ENCODE results near the gene UQCR10. TPM values are rescaled to one million over a fixed set of nuclear protein-coding genes. Genes with fewer than 3 reads are reported as not detected.
"Not testable (repeated sequence)": the region's sequence is repeated elsewhere in the genome, so short reads cannot be mapped to it uniquely, and the experiment has no call there.

The UQCR10 gene
- total RNA-seq, 3 donors from 2014 or later (not counting 1 experiment from before 2014, with no cell fraction given), result 33.6 to 40.8 (median 35.4) TPM

GRCh38 chr22:29750559-29751538 lies 16.3 kb upstream of the UQCR10 start:
- peak overlapping the region; percentile 69 to 77 for H3K27ac Mint-ChIP-seq
- Histone ChIP-seq H3K27ac (ENCODE audit: low read length) (peak overlapping the region; percentile 24), H3K4me1 (ENCODE audit: control insufficient read depth, insufficient read depth, low read length) (peaks cover 18% of the 10 kb centered on the region), H3K9me3 (ENCODE audit: control insufficient read depth, insufficient read depth, low read length) (no peaks in the 10 kb centered on the region), H3K27me3 (ENCODE audit: control insufficient read depth, insufficient read depth, low read length) (no peaks in the 10 kb centered on the region), H3K4me3 (ENCODE audit: low read length) (no peak overlapping the region), H3K36me3 (ENCODE audit: control insufficient read depth, insufficient read depth, low read length) (peaks cover 21% of the 10 kb centered on the region)
- no peaks in the 10 kb centered on the region for H3K9me3 Mint-ChIP-seq
- no peak overlapping the region for H3K4me3 Mint-ChIP-seq
- H3K27me3 Mint-ChIP-seq (ENCODE audit: low read depth in 2 of 2), result no peaks in the 10 kb centered on the region
- intact Hi-C loops (cut with micrococcal nuclease), result no loop called here
- ATAC-seq (peak; percentile 31 to 74 (median 60)), DNase-seq (peak in 1 of 2 donors; percentile 58)
- H3K4me1 Mint-ChIP-seq, result peaks cover 26 to 43% of the 10 kb centered on the region in 2 donors
- peaks cover under 1% of the 10 kb centered on the region for H3K36me3 Mint-ChIP-seq
- TF ChIP-seq CTCF (IDR thresholded peaks at IDR 0.05), result no peak
- WGBS (ENCODE audit: insufficient coverage), result 71% methylated on average over 10 of the region's 11 CpGs

- H3K4me3 ChIP-seq (ENCODE audit: low read length), result no peak overlapping the region
- no peaks in the 10 kb centered on the region for H3K27me3 Mint-ChIP-seq (ENCODE audit: low read depth in 2 of 2)
- H3K27ac Mint-ChIP-seq, result peak overlapping the region; percentile 69 to 77
- H3K9me3 Mint-ChIP-seq, result no peaks in the 10 kb centered on the region
- no peak for DNase-seq
- H3K27me3 ChIP-seq (ENCODE audit: control insufficient read depth, insufficient read depth, low read length), result no peaks in the 10 kb centered on the region
- H3K9me3 ChIP-seq (ENCODE audit: control insufficient read depth, insufficient read depth, low read length), result no peaks in the 10 kb centered on the region
- intact Hi-C loops (cut with micrococcal nuclease), result no loop called here
- TF ChIP-seq CTCF (IDR thresholded peaks at IDR 0.05), result no peak
- peaks cover 28 to 44% of the 10 kb centered on the region in 2 donors for H3K4me1 Mint-ChIP-seq
- H3K4me3 Mint-ChIP-seq, result no peak overlapping the region
- peaks cover 18% of the 10 kb centered on the region for H3K36me3 ChIP-seq (ENCODE audit: control insufficient read depth, insufficient read depth, low read length)
- H3K4me1 ChIP-seq (ENCODE audit: control insufficient read depth, insufficient read depth, low read length), result peaks cover 18% of the 10 kb centered on the region
- no peak for ATAC-seq
- WGBS (ENCODE audit: insufficient coverage), result 100% methylated on average over 2 of the region's 2 CpGs
- H3K36me3 Mint-ChIP-seq, result no peaks in the 10 kb centered on the region
- no peak overlapping the region for H3K27ac ChIP-seq (ENCODE audit: low read length)
These were observed 15.5 kb upstream of the UQCR10 start for GRCh38 chr22:29751669-29752068.

GRCh38 chr22:29753808-29754657 lies 13.1 kb upstream of the UQCR10 start:
- H3K27me3 ChIP-seq (ENCODE audit: control insufficient read depth, insufficient read depth, low read length), result no peaks in the 10 kb centered on the region
- H3K4me3 Mint-ChIP-seq, result no peak overlapping the region
- no peak for ATAC-seq
- H3K27me3 Mint-ChIP-seq (ENCODE audit: low read depth in 2 of 2), result no peaks in the 10 kb centered on the region
- H3K4me3 ChIP-seq (ENCODE audit: low read length), result no peak overlapping the region
- peaks cover 18% of the 10 kb centered on the region for H3K4me1 ChIP-seq (ENCODE audit: control insufficient read depth, insufficient read depth, low read length)
- H3K9me3 Mint-ChIP-seq, result no peaks in the 10 kb centered on the region
- TF ChIP-seq CTCF (IDR thresholded peaks at IDR 0.05), result no peak
- peaks cover 28 to 35% of the 10 kb centered on the region in 2 donors for H3K4me1 Mint-ChIP-seq
- H3K36me3 ChIP-seq (ENCODE audit: control insufficient read depth, insufficient read depth, low read length), result no peaks in the 10 kb centered on the region
- H3K9me3 ChIP-seq (ENCODE audit: control insufficient read depth, insufficient read depth, low read length), result no peaks in the 10 kb centered on the region
- DNase-seq, result no peak
- H3K36me3 Mint-ChIP-seq, result no peaks in the 10 kb centered on the region
- WGBS (ENCODE audit: insufficient coverage), result 91% methylated on average over 16 of the region's 16 CpGs
- intact Hi-C loops (cut with micrococcal nuclease), result no loop called here
- H3K27ac ChIP-seq (ENCODE audit: low read length), result no peak overlapping the region
- H3K27ac Mint-ChIP-seq, result no peak overlapping the region

- DNase-seq; intact Hi-C loops (cut with micrococcal nuclease); H3K27ac ChIP-seq (ENCODE audit: low read length); H3K36me3 ChIP-seq (ENCODE audit: control insufficient read depth, insufficient read depth, low read length); H3K4me3 ChIP-seq (ENCODE audit: low read length); H3K9me3 ChIP-seq (ENCODE audit: control insufficient read depth, insufficient read depth, low read length); H3K4me3 Mint-ChIP-seq; H3K36me3 Mint-ChIP-seq; H3K9me3 Mint-ChIP-seq; ATAC-seq; H3K27me3 Mint-ChIP-seq (ENCODE audit: low read depth in 2 of 2); H3K27me3 ChIP-seq (ENCODE audit: control insufficient read depth, insufficient read depth, low read length); H3K27ac Mint-ChIP-seq: not testable (repeated sequence)
- H3K4me1 ChIP-seq (ENCODE audit: control insufficient read depth, insufficient read depth, low read length), result peaks cover 18% of the 10 kb centered on the region
- H3K4me1 Mint-ChIP-seq, result peaks cover 25 to 35% of the 10 kb centered on the region in 2 donors
- 90% methylated on average over 10 of the region's 11 CpGs for WGBS (ENCODE audit: insufficient coverage)
These were observed 12.3 kb upstream of the UQCR10 start for GRCh38 chr22:29754658-29755395.
